HCT116 (cell line): ENCODE data around the gene ELFN1. TPM values are rescaled to one million over a fixed set of nuclear protein-coding genes. Genes with fewer than 3 reads are reported as not detected.

Experiments
- ATAC-seq: fragments of 200-7000 bp; cut with Tn5 transposase; 2 replicates; pipeline ENCODE4 v1.9.1; 2020; ENCODE audit warnings: mild to moderate bottlenecking, moderate library complexity
- BruUV-seq: library from RNA; stranded (reverse); fragments of 400-500 nt; replicated peaks from 2 replicates; lab custom pipeline; 2021; lab: Mats Ljungman, UMichigan
- CTCF ChIA-PET: fragments of 300-600 bp; sonication (Branson Sonifier 250); formaldehyde crosslinking; loops from one replicate; lab custom pipeline; 2021; ENCODE audit warnings: antibody characterized with exemption; lab: Charles Lee
- POLR2A ChIA-PET: fragments of 300-600, 350-600 bp; sonication (Branson Sonifier 250); formaldehyde crosslinking; loops from one replicate; lab custom pipeline; 2021; ENCODE audit warnings: antibody characterized with exemption; lab: Charles Lee
- RAD21 ChIA-PET, 2 experiments: fragments of 300-600 bp; sonication (Branson Sonifier 250); formaldehyde crosslinking; loops; one replicate each; lab custom pipeline; 2023; ENCODE audit warnings: low total read pairs in 2 of 2; ENCODE audit not compliant: uncharacterized antibody in 2 of 2, unreplicated experiment in 2 of 2, low non-redundant PET in 1 of 2; lab: Charles Lee
- DNase-seq: peaks from one replicate; pipeline ENCODE4 v3.0.0-alpha.2; 2010; ENCODE audit warnings: low read depth, low spot score
- H2AFZ ChIP-seq: fragments of 200-600 bp; shearing (Covaris generic), sonication (generic); 2 replicates; pipeline ENCODE4 v1.6.1; 2017; ENCODE audit warnings: low read depth, mixed run types, mixed read lengths, antibody characterized with exemption, low read length; ENCODE audit not compliant: poor library complexity, severe bottlenecking
- H3K27ac ChIP-seq: 2 replicates; pipeline ENCODE4 v1.5.1; 2012; ENCODE audit warnings: low read depth, low read length
- H3K27me3 ChIP-seq: fragments of 200-600 bp; sonication (generic); 2 replicates; pipeline ENCODE4 v1.6.1; 2016; ENCODE audit warnings: mixed run types, low read length, mixed read lengths; ENCODE audit not compliant: insufficient read depth
- H3K36me3 ChIP-seq, 2 experiments: fragments of 200-500 bp in 1 of 2; fragments of 200-600 bp in 1 of 2; sonication (Bioruptor generic) in 1 of 2; sonication (generic) in 1 of 2; 2 replicates each; pipeline versions ENCODE4 v1.5.1 to v1.6.1; 2014 to 2016; ENCODE audit warnings: low read length in 2 of 2, inconsistent platforms in 1 of 2, mixed read lengths in 1 of 2, mixed run types in 1 of 2; ENCODE audit not compliant: insufficient read depth in 2 of 2, control insufficient read depth in 1 of 2
- H3K4me1 ChIP-seq, 2 experiments: fragments of 200-600 bp in 1 of 2; sonication (generic) in 1 of 2; 2 replicates each; pipeline versions ENCODE4 v1.5.1 to v1.6.1; 2012 to 2017; ENCODE audit warnings: low read length in 2 of 2, inconsistent platforms in 1 of 2, mild to moderate bottlenecking in 1 of 2, mixed read lengths in 1 of 2, mixed run types in 1 of 2, moderate library complexity in 1 of 2; ENCODE audit not compliant: insufficient read depth in 2 of 2, control insufficient read depth in 1 of 2
- H3K4me2 ChIP-seq: fragments of 200-600 bp; sonication (generic); 2 replicates; pipeline ENCODE4 v1.6.1; 2017; ENCODE audit warnings: mixed run types, low read length, mixed read lengths
- H3K4me3 ChIP-seq, 2 experiments: fragments of 200-600 bp in 1 of 2; sonication (generic) in 1 of 2; replicated peaks in 1 of 2; 2 replicates each; pipeline ENCODE4 v1.5.1; 2011 to 2016; ENCODE audit warnings: low read length in 2 of 2, control low read depth in 1 of 2, low read depth in 1 of 2, mild to moderate bottlenecking in 1 of 2, mixed read lengths in 1 of 2, mixed run types in 1 of 2
- H3K79me2 ChIP-seq: fragments of 200-600 bp; sonication (generic); 2 replicates; pipeline ENCODE4 v1.6.1; 2017; ENCODE audit warnings: mild to moderate bottlenecking, mixed run types, low read length, moderate library complexity, mixed read lengths; ENCODE audit not compliant: insufficient read depth
- H3K9ac ChIP-seq: fragments of 200-600 bp; sonication (generic); 2 replicates; pipeline ENCODE4 v1.6.1; 2016; ENCODE audit warnings: low read length, mixed read lengths
- H3K9me2 ChIP-seq: fragments of 200-600 bp; sonication (generic), shearing (Covaris generic); 2 replicates; pipeline ENCODE4 v1.6.1; 2017; ENCODE audit warnings: mixed run types, mild to moderate bottlenecking, moderate library complexity; ENCODE audit not compliant: insufficient read depth
- H3K9me3 ChIP-seq, 2 experiments: fragments of 200-500 bp in 1 of 2; fragments of 200-600 bp in 1 of 2; sonication (Bioruptor generic) in 1 of 2; sonication (generic) in 1 of 2; 2 replicates each; pipeline ENCODE4 v1.6.1; 2014 to 2017; ENCODE audit warnings: low read length in 2 of 2, mixed read lengths in 2 of 2, inconsistent platforms in 1 of 2, low read depth in 1 of 2, mild to moderate bottlenecking in 1 of 2, mixed run types in 1 of 2, moderate library complexity in 1 of 2; ENCODE audit not compliant: control insufficient read depth in 1 of 2, insufficient read depth in 1 of 2
- H4K20me1 ChIP-seq: fragments of 200-600 bp; sonication (generic), shearing (Covaris generic); 2 replicates; pipeline ENCODE4 v1.6.1; 2017; ENCODE audit warnings: mixed run types, mild to moderate bottlenecking, moderate library complexity; ENCODE audit not compliant: insufficient read depth
- EGR1 ChIP-seq: IDR thresholded peaks from 2 replicates; pipeline ENCODE4 v1.6.1; 2012; ENCODE audit warnings: low read depth
- ELF1 ChIP-seq: IDR thresholded peaks from 2 replicates; pipeline ENCODE4 v1.6.1; 2012; ENCODE audit warnings: low read depth, borderline replicate concordance
- EZH2 ChIP-seq: fragments of 200-600 bp; sonication (generic); IDR thresholded peaks from 2 replicates; pipeline ENCODE4 v1.6.1; 2017; ENCODE audit warnings: antibody characterized with exemption, mixed run types
- JUND ChIP-seq: IDR thresholded peaks from 2 replicates; pipeline ENCODE4 v1.6.1; 2012
- MAX ChIP-seq: IDR thresholded peaks from 2 replicates; pipeline ENCODE4 v1.6.1; 2012
- POLR2AphosphoS5 ChIP-seq: IDR thresholded peaks from 2 replicates; pipeline ENCODE4 v1.6.1; 2011; ENCODE audit warnings: mild to moderate bottlenecking, low read depth, low read length, moderate library complexity
- YY1 ChIP-seq: IDR thresholded peaks from 2 replicates; pipeline ENCODE4 v1.6.1; 2011; ENCODE audit warnings: low read length, low read depth, moderate library complexity, mild to moderate bottlenecking; ENCODE audit not compliant: insufficient replicate concordance; ENCODE audit errors: extremely low read depth
- ZBTB33 ChIP-seq: IDR thresholded peaks from 2 replicates; pipeline ENCODE4 v1.6.1; 2011; ENCODE audit warnings: mild to moderate bottlenecking, low read length, moderate library complexity; ENCODE audit not compliant: insufficient replicate concordance; ENCODE audit errors: extremely low read depth
- ZFX ChIP-seq: fragments of 450-650 bp; IDR thresholded peaks from 2 replicates; pipeline ENCODE4 v1.6.1; 2017
- intact Hi-C: fragments of 100-400 bp; cut with micrococcal nuclease; formaldehyde crosslinking; loops from 2 replicates; pipeline ENCODE4 v1.10.0; 2022
- total RNA-seq: library from RNA; stranded (reverse); gene quantifications from one replicate; pipeline ENCODE4 v1.2.1, GENCODE V29; 2021; ENCODE audit not compliant: unreplicated experiment

ELFN1 gene
- total RNA-seq, 1 experiment from 2014 or later: 4.4 TPM

- no peaks in the 10 kb centered on the region for H4K20me1 ChIP-seq
- intact Hi-C loops: no loop called here
- no peaks in the 10 kb centered on the region for H3K27me3 ChIP-seq
- H3K79me2 ChIP-seq: no peaks in the 10 kb centered on the region
- ChIA-PET CTCF (interaction anchor here (1.0 kb wide), 1 partner anchor 23 kb away, joined by 4 read pairs; no protein-coding TSS in a partner anchor), RAD21 (no interaction called here), POLR2A (no interaction called here)
- H3K4me3 ChIP-seq: no peak overlapping the region
- no peak for TF ChIP-seq MAX
- TF ChIP-seq EZH2: no peak
- no peak for TF ChIP-seq EGR1
- TF ChIP-seq ZFX: no peak
- no peak for TF ChIP-seq JUND
- no peak for TF ChIP-seq POLR2AphosphoS5
- no peak for TF ChIP-seq YY1
- no peak for TF ChIP-seq ELF1
- no peak for TF ChIP-seq ZBTB33
- H2AFZ ChIP-seq: no peak overlapping the region
- H3K9me3 ChIP-seq: peaks cover under 1 to 4% of the 10 kb centered on the region in 2 experiments; a peak in 1 of 4 replicates
- H3K27ac ChIP-seq: no peak overlapping the region
- ATAC-seq (no peak), DNase-seq (no peak)
- no peaks in the 10 kb centered on the region for H3K4me1 ChIP-seq
- no peak overlapping the region for H3K4me2 ChIP-seq
- H3K9me2 ChIP-seq: no peaks in the 10 kb centered on the region
- H3K9ac ChIP-seq: no peak overlapping the region
- H3K36me3 ChIP-seq: no peaks in the 10 kb centered on the region
- no TSS peak for BruUV-seq
Observed at GRCh38 chr7:1641173-1641572, 28.9 kb upstream of the ELFN1 start.
